Pons (tissue), 1 donor: ENCODE data around the gene DBNL.

ENCODE experiments used
- DNase-seq: peaks from one replicate; pipeline ENCODE4 v3.0.0-alpha.2; 2016; ENCODE audit warnings: low spot score

DBNL gene

GRCh38 chr7:44100458-44101302, 56.2 kb downstream of the DBNL start:
- no peak for DNase-seq

GRCh38 chr7:44101303-44101965, 56.9 kb downstream of the DBNL start:
- no peak for DNase-seq

- no peak for DNase-seq
Observed at GRCh38 chr7:44101966-44102845, 57.7 kb downstream of the DBNL start.

GRCh38 chr7:44102846-44103565, 58.5 kb downstream of the DBNL start:
- DNase-seq: no peak

GRCh38 chr7:44103566-44103922, 59.0 kb downstream of the DBNL start:
- no peak for DNase-seq

GRCh38 chr7:44103923-44104859, 59.7 kb downstream of the DBNL start, which contains the start of gene AEBP1:
AEBP1 (plus strand) TSS chr7:44104345; CDS start chr7:44104666, 321 bp downstream.
- no peak for DNase-seq

- DNase-seq: peak; percentile 59
Observed at GRCh38 chr7:44104860-44105771, 60.6 kb downstream of the DBNL start.

GRCh38 chr7:44105832-44106231, 61.3 kb downstream of the DBNL start:
- no peak for DNase-seq

- DNase-seq: no peak
Observed at GRCh38 chr7:44106311-44107065, 62.0 kb downstream of the DBNL start.

- no peak for DNase-seq
Observed at GRCh38 chr7:44107116-44107960, 62.8 kb downstream of the DBNL start.

- no peak for DNase-seq
Observed at GRCh38 chr7:44107961-44108767, 63.7 kb downstream of the DBNL start.

GRCh38 chr7:44108768-44109750, 64.6 kb downstream of the DBNL start:
- DNase-seq: no peak

- no peak for DNase-seq
Observed at GRCh38 chr7:44109991-44110390, 65.5 kb downstream of the DBNL start.

GRCh38 chr7:44110719-44111635, 66.5 kb downstream of the DBNL start:
- no peak for DNase-seq
